Endothelial cell of umbilical vein (primary cell): ENCODE data around the gene C20orf144. TPM values are rescaled to one million over a fixed set of nuclear protein-coding genes. Genes with fewer than 3 reads are reported as not detected.

ENCODE experiments used
- BruUV-seq: library from RNA; stranded (reverse); fragments of 400-500 nt; replicated peaks from 2 replicates; lab custom pipeline; 2021; lab: Mats Ljungman, UMichigan
- CTCF ChIA-PET: fragments of 300-600, 350-600 bp; sonication (Branson Sonifier 250); formaldehyde crosslinking; loops from one replicate; lab custom pipeline; 2021; ENCODE audit warnings: antibody characterized with exemption, inconsistent platforms; lab: Charles Lee
- POLR2A ChIA-PET: fragments of 300-600, 350-600 bp; sonication (Branson Sonifier 250); formaldehyde crosslinking; loops from one replicate; lab custom pipeline; 2021; ENCODE audit warnings: antibody characterized with exemption, inconsistent platforms; lab: Charles Lee
- DNase-seq: peaks from one replicate; pipeline ENCODE4 v3.0.0-alpha.2; 2011; ENCODE audit warnings: low read depth, low spot score
- FAIRE-seq: peaks from 2 replicates; lab custom pipeline; 2011; peaks lifted over from hg19 to GRCh38; lab: Jason Lieb, UNC
- H2AFZ ChIP-seq: 2 replicates; pipeline ENCODE4 v1.6.0; 2012; ENCODE audit warnings: low read depth, low read length, control low read depth, inconsistent platforms
- H3K27ac ChIP-seq: 2 replicates; pipeline ENCODE4 v1.5.1; 2011; ENCODE audit warnings: low read depth, mild to moderate bottlenecking, control low read depth, low read length, moderate library complexity; ENCODE audit not compliant: insufficient read depth
- H3K27me3 ChIP-seq, 2 experiments: 2 replicates each; pipeline versions ENCODE4 v1.6.0 to v1.6.1; 2011; ENCODE audit warnings: low read length in 2 of 2, mixed read lengths in 1 of 2; ENCODE audit not compliant: control insufficient read depth in 2 of 2, insufficient read depth in 2 of 2
- H3K36me3 ChIP-seq, 2 experiments: 2 replicates in 1 of 2; 3 replicates in 1 of 2; pipeline ENCODE4 v1.5.1; 2011; ENCODE audit warnings: low read length in 2 of 2, mild to moderate bottlenecking in 1 of 2, moderate library complexity in 1 of 2; ENCODE audit not compliant: control insufficient read depth in 2 of 2, insufficient read depth in 2 of 2; ENCODE audit errors: extremely low read depth in 1 of 2
- H3K4me1 ChIP-seq: 3 replicates; pipeline ENCODE4 v1.5.1; 2011; ENCODE audit warnings: mild to moderate bottlenecking, low read length; ENCODE audit not compliant: control insufficient read depth, insufficient read depth; ENCODE audit errors: extremely low read depth
- H3K4me2 ChIP-seq: 2 replicates; pipeline ENCODE4 v1.6.1; 2011; ENCODE audit warnings: low read length, control low read depth, mixed read lengths; ENCODE audit not compliant: insufficient read depth
- H3K4me3 ChIP-seq, 3 experiments: fragments of 200-600 bp in 1 of 3; sonication (generic), shearing (Covaris generic) in 1 of 3; replicated peaks in 1 of 3; 2 replicates each; pipeline ENCODE4 v1.5.1; 2011 to 2016; ENCODE audit warnings: control low read depth in 3 of 3, low read length in 3 of 3, mild to moderate bottlenecking in 2 of 3, inconsistent platforms in 1 of 3, low read depth in 1 of 3, moderate library complexity in 1 of 3; ENCODE audit not compliant: insufficient read depth in 1 of 3
- H3K79me2 ChIP-seq: 2 replicates; pipeline ENCODE4 v1.6.0; 2012; ENCODE audit warnings: low read length, inconsistent platforms; ENCODE audit not compliant: control insufficient read depth, insufficient read depth
- H3K9ac ChIP-seq: replicated peaks from 2 replicates; pipeline ENCODE3; 2011; ENCODE audit warnings: low read length, control low read depth; ENCODE audit not compliant: insufficient read depth; ENCODE audit errors: extremely low read depth
- H3K9me1 ChIP-seq: replicated peaks from 3 replicates; pipeline ENCODE4 v1.6.0; 2011; ENCODE audit warnings: mild to moderate bottlenecking, low read length; ENCODE audit not compliant: control insufficient read depth, insufficient read depth; ENCODE audit errors: extremely low read depth
- H3K9me3 ChIP-seq: replicated peaks from 2 replicates; pipeline ENCODE4 v1.5.1; 2012; ENCODE audit warnings: low read length, inconsistent platforms; ENCODE audit not compliant: control insufficient read depth, insufficient read depth
- H4K20me1 ChIP-seq: replicated peaks from 2 replicates; pipeline ENCODE3; 2011; ENCODE audit warnings: mild to moderate bottlenecking, low read length; ENCODE audit not compliant: control insufficient read depth, insufficient read depth; ENCODE audit errors: extremely low read depth
- EZH2 ChIP-seq: IDR thresholded peaks from 2 replicates; pipeline ENCODE4 v1.6.1; 2012; ENCODE audit warnings: borderline replicate concordance, low read depth, mild to moderate bottlenecking, moderate library complexity, low read length, inconsistent platforms; ENCODE audit not compliant: severe bottlenecking
- FOS ChIP-seq: IDR thresholded peaks from 2 replicates; pipeline ENCODE4 v1.6.1; 2011; ENCODE audit warnings: mild to moderate bottlenecking, low read length, moderate library complexity, borderline replicate concordance; ENCODE audit not compliant: insufficient read depth
- GATA2 ChIP-seq: IDR thresholded peaks from 2 replicates; pipeline ENCODE4 v1.7.0; 2011; ENCODE audit warnings: low read depth, mild to moderate bottlenecking, moderate library complexity, mixed read lengths, low read length; ENCODE audit not compliant: insufficient read length, insufficient read depth
- JUN ChIP-seq: IDR thresholded peaks from 2 replicates; pipeline ENCODE4 v1.6.1; 2011; ENCODE audit warnings: borderline replicate concordance, low read depth; ENCODE audit not compliant: insufficient read length, insufficient read depth
- MYC ChIP-seq: IDR thresholded peaks from one replicate; pipeline ENCODE4 v1.6.1; 2011; ENCODE audit warnings: mild to moderate bottlenecking, low read depth, low read length
- POLR2A ChIP-seq: IDR thresholded peaks from 2 replicates; pipeline ENCODE4 v1.6.1; 2012; ENCODE audit warnings: low read depth, mild to moderate bottlenecking, control low read depth, low read length
- POLR2AphosphoS5 ChIP-seq: IDR thresholded peaks from 2 replicates; pipeline ENCODE4 v1.6.1; 2012; ENCODE audit warnings: low read depth, mild to moderate bottlenecking, control low read depth, low read length, moderate library complexity; ENCODE audit not compliant: insufficient read depth
- dilution Hi-C: fragments of 300-500 bp; cut with MboI; formaldehyde crosslinking; loops from one replicate; pipeline ENCODE4 v1.15.0; 2019; ENCODE audit warnings: low sequenced_read_pairs; ENCODE audit not compliant: extremely low pct_ligation_motif_present
- intact Hi-C: fragments of 100-400 bp; cut with micrococcal nuclease; formaldehyde crosslinking; loops from one replicate; pipeline ENCODE4 v1.10.0; 2022
- polyA plus RNA-seq, 4 experiments: library from polyadenylated mRNA; depleted of rRNA in 3 of 4; stranded (reverse) in 3 of 4; unstranded in 1 of 4; fragments of >200 nt; gene quantifications; 2 replicates each; pipeline versions ENCODE4 v1.2.1 to v1.2.3, GENCODE V29; 2011 to 2012; ENCODE audit warnings: missing spikeins in 1 of 4
- total RNA-seq: library from RNA; stranded (reverse); gene quantifications from 2 replicates; pipeline ENCODE4 v1.2.3, GENCODE V29; 2021
- TF ChIP-seq, protein P1 (sequence below): IDR thresholded peaks from 2 replicates; pipeline ENCODE4 v1.6.1; 2011; ENCODE audit not compliant: insufficient read depth, insufficient read length
- TF ChIP-seq, protein P2 (sequence below), 2 donors: IDR thresholded peaks; 1 replicate in 1 of 2; 2 replicates in 1 of 2; pipeline ENCODE4 v1.5.1; 2011; ENCODE audit warnings: low read length in 2 of 2, mild to moderate bottlenecking in 2 of 2, moderate library complexity in 2 of 2, control low read depth in 1 of 2, inconsistent platforms in 1 of 2, low read depth in 1 of 2; ENCODE audit not compliant: insufficient read depth in 1 of 2; ENCODE audit errors: extremely low read depth in 1 of 2

Gene C20orf144
- total and polyA plus RNA-seq, 2 donors (not counting 3 experiments of a cell fraction or from before 2014, with no cell fraction given), result not detected

DNA sequence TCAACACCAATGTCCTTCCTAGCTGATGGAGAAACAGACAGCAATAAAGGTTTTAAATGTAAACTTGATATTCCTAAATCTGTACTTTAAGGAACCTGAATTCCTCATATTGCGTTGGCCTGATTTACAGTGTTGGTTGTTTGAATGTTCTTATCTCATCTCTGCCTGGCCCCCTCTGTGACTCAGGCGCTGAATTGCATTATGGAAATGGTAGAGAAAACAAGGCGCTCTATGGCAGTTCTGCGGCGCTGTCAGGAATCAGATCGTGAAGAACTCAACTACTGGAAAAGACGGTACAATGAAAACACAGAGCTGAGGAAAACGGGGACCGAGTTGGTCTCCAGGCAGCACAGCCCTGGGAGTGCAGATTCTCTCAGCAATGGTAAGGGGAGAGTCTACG is 32.6 kb upstream of the C20orf144 start:
- no peak for FAIRE-seq
- H3K36me3 ChIP-seq, result peaks cover 0 to 6% of the 10 kb centered on the region in 2 experiments
- no peaks in the 10 kb centered on the region for H3K27me3 ChIP-seq

More for the DNA sequence above, 32.6 kb upstream of the C20orf144 start:
- no TSS peak for BruUV-seq
- TF ChIP-seq, protein P1, sequence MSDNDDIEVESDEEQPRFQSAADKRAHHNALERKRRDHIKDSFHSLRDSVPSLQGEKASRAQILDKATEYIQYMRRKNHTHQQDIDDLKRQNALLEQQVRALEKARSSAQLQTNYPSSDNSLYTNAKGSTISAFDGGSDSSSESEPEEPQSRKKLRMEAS, result no peak
- TF ChIP-seq FOS (no peak), MYC (no peak), JUN (no peak), POLR2A (no peak), POLR2AphosphoS5 (no peak), EZH2 (no peak), GATA2 (no peak)
- TF ChIP-seq, protein P2, sequence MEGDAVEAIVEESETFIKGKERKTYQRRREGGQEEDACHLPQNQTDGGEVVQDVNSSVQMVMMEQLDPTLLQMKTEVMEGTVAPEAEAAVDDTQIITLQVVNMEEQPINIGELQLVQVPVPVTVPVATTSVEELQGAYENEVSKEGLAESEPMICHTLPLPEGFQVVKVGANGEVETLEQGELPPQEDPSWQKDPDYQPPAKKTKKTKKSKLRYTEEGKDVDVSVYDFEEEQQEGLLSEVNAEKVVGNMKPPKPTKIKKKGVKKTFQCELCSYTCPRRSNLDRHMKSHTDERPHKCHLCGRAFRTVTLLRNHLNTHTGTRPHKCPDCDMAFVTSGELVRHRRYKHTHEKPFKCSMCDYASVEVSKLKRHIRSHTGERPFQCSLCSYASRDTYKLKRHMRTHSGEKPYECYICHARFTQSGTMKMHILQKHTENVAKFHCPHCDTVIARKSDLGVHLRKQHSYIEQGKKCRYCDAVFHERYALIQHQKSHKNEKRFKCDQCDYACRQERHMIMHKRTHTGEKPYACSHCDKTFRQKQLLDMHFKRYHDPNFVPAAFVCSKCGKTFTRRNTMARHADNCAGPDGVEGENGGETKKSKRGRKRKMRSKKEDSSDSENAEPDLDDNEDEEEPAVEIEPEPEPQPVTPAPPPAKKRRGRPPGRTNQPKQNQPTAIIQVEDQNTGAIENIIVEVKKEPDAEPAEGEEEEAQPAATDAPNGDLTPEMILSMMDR (IDR thresholded peaks at IDR 0.05; ENCODE audit: extremely low read depth in 1 of 2, insufficient read depth in 1 of 2, low read depth in 1 of 2, low read length in 2 of 2), result no peak
- no peaks in the 10 kb centered on the region for H3K79me2 ChIP-seq
- H2AFZ ChIP-seq, result no peak overlapping the region
- no peaks in the 10 kb centered on the region for H3K4me1 ChIP-seq
- H3K27ac ChIP-seq, result no peak overlapping the region
- no peaks in the 10 kb centered on the region for H3K9me3 ChIP-seq
- no peaks in the 10 kb centered on the region for H3K9me1 ChIP-seq
- no peaks in the 10 kb centered on the region for H4K20me1 ChIP-seq
- POLR2A ChIA-PET, result interaction anchor here (0.6 kb wide), 1 partner anchor 91 kb away, joined by 3 read pairs; no protein-coding TSS in a partner anchor
- no peak overlapping the region for H3K4me2 ChIP-seq
- CTCF ChIA-PET, result no interaction called here
- H3K4me3 ChIP-seq, result no peak overlapping the region
- no peak overlapping the region for H3K9ac ChIP-seq
- dilution Hi-C loops (no loop called here), intact Hi-C loops (no loop called here)
- DNase-seq, result no peak
